HCT116 (cell line): ENCODE measurements around the gene GNAI3. TPM values are rescaled to one million over a fixed set of nuclear protein-coding genes. Genes with fewer than 3 reads are reported as not detected.

ENCODE experiments used
- ATAC-seq: fragments of 200-7000 bp; cut with Tn5 transposase; 2 replicates; pipeline ENCODE4 v1.9.1; 2020; ENCODE audit warnings: mild to moderate bottlenecking, moderate library complexity
- BruUV-seq: library from RNA; stranded (reverse); fragments of 400-500 nt; replicated peaks from 2 replicates; lab custom pipeline; 2021; lab: Mats Ljungman, UMichigan
- CTCF ChIA-PET: fragments of 300-600 bp; sonication (Branson Sonifier 250); formaldehyde crosslinking; loops from one replicate; lab custom pipeline; 2021; ENCODE audit warnings: antibody characterized with exemption; lab: Charles Lee
- POLR2A ChIA-PET: fragments of 300-600, 350-600 bp; sonication (Branson Sonifier 250); formaldehyde crosslinking; loops from one replicate; lab custom pipeline; 2021; ENCODE audit warnings: antibody characterized with exemption; lab: Charles Lee
- RAD21 ChIA-PET, 2 experiments: fragments of 300-600 bp; sonication (Branson Sonifier 250); formaldehyde crosslinking; loops; one replicate each; lab custom pipeline; 2023; ENCODE audit warnings: low total read pairs in 2 of 2; ENCODE audit not compliant: uncharacterized antibody in 2 of 2, unreplicated experiment in 2 of 2, low non-redundant PET in 1 of 2; lab: Charles Lee
- DNase-seq: peaks from one replicate; pipeline ENCODE4 v3.0.0-alpha.2; 2010; ENCODE audit warnings: low read depth, low spot score
- H2AFZ ChIP-seq: fragments of 200-600 bp; shearing (Covaris generic), sonication (generic); 2 replicates; pipeline ENCODE4 v1.6.1; 2017; ENCODE audit warnings: low read depth, mixed run types, mixed read lengths, antibody characterized with exemption, low read length; ENCODE audit not compliant: poor library complexity, severe bottlenecking
- H3K27ac ChIP-seq: 2 replicates; pipeline ENCODE4 v1.5.1; 2012; ENCODE audit warnings: low read depth, low read length
- H3K27me3 ChIP-seq: fragments of 200-600 bp; sonication (generic); 2 replicates; pipeline ENCODE4 v1.6.1; 2016; ENCODE audit warnings: mixed run types, low read length, mixed read lengths; ENCODE audit not compliant: insufficient read depth
- H3K36me3 ChIP-seq, 2 experiments: fragments of 200-500 bp in 1 of 2; fragments of 200-600 bp in 1 of 2; sonication (Bioruptor generic) in 1 of 2; sonication (generic) in 1 of 2; 2 replicates each; pipeline versions ENCODE4 v1.5.1 to v1.6.1; 2014 to 2016; ENCODE audit warnings: low read length in 2 of 2, inconsistent platforms in 1 of 2, mixed read lengths in 1 of 2, mixed run types in 1 of 2; ENCODE audit not compliant: insufficient read depth in 2 of 2, control insufficient read depth in 1 of 2
- H3K4me1 ChIP-seq, 2 experiments: fragments of 200-600 bp in 1 of 2; sonication (generic) in 1 of 2; 2 replicates each; pipeline versions ENCODE4 v1.5.1 to v1.6.1; 2012 to 2017; ENCODE audit warnings: low read length in 2 of 2, inconsistent platforms in 1 of 2, mild to moderate bottlenecking in 1 of 2, mixed read lengths in 1 of 2, mixed run types in 1 of 2, moderate library complexity in 1 of 2; ENCODE audit not compliant: insufficient read depth in 2 of 2, control insufficient read depth in 1 of 2
- H3K4me2 ChIP-seq: fragments of 200-600 bp; sonication (generic); 2 replicates; pipeline ENCODE4 v1.6.1; 2017; ENCODE audit warnings: mixed run types, low read length, mixed read lengths
- H3K4me3 ChIP-seq, 2 experiments: fragments of 200-600 bp in 1 of 2; sonication (generic) in 1 of 2; replicated peaks in 1 of 2; 2 replicates each; pipeline ENCODE4 v1.5.1; 2011 to 2016; ENCODE audit warnings: low read length in 2 of 2, control low read depth in 1 of 2, low read depth in 1 of 2, mild to moderate bottlenecking in 1 of 2, mixed read lengths in 1 of 2, mixed run types in 1 of 2
- H3K79me2 ChIP-seq: fragments of 200-600 bp; sonication (generic); 2 replicates; pipeline ENCODE4 v1.6.1; 2017; ENCODE audit warnings: mild to moderate bottlenecking, mixed run types, low read length, moderate library complexity, mixed read lengths; ENCODE audit not compliant: insufficient read depth
- H3K9ac ChIP-seq: fragments of 200-600 bp; sonication (generic); 2 replicates; pipeline ENCODE4 v1.6.1; 2016; ENCODE audit warnings: low read length, mixed read lengths
- H3K9me2 ChIP-seq: fragments of 200-600 bp; sonication (generic), shearing (Covaris generic); 2 replicates; pipeline ENCODE4 v1.6.1; 2017; ENCODE audit warnings: mixed run types, mild to moderate bottlenecking, moderate library complexity; ENCODE audit not compliant: insufficient read depth
- H3K9me3 ChIP-seq, 2 experiments: fragments of 200-500 bp in 1 of 2; fragments of 200-600 bp in 1 of 2; sonication (Bioruptor generic) in 1 of 2; sonication (generic) in 1 of 2; 2 replicates each; pipeline ENCODE4 v1.6.1; 2014 to 2017; ENCODE audit warnings: low read length in 2 of 2, mixed read lengths in 2 of 2, inconsistent platforms in 1 of 2, low read depth in 1 of 2, mild to moderate bottlenecking in 1 of 2, mixed run types in 1 of 2, moderate library complexity in 1 of 2; ENCODE audit not compliant: control insufficient read depth in 1 of 2, insufficient read depth in 1 of 2
- H4K20me1 ChIP-seq: fragments of 200-600 bp; sonication (generic), shearing (Covaris generic); 2 replicates; pipeline ENCODE4 v1.6.1; 2017; ENCODE audit warnings: mixed run types, mild to moderate bottlenecking, moderate library complexity; ENCODE audit not compliant: insufficient read depth
- CBX3 ChIP-seq: IDR thresholded peaks from 2 replicates; pipeline ENCODE4 v1.6.1; 2012; ENCODE audit warnings: low read depth
- CTCF ChIP-seq, 3 experiments: fragments of 200-600 bp in 1 of 3; sonication (generic) in 1 of 3; IDR thresholded peaks in 2 of 3; conservative IDR thresholded peaks in 1 of 3; 2 replicates each; pipeline ENCODE4 v1.5.1; 2012 to 2017; ENCODE audit warnings: low read depth in 2 of 3, low read length in 2 of 3, antibody characterized with exemption in 1 of 3, borderline replicate concordance in 1 of 3, control low read depth in 1 of 3, mild to moderate bottlenecking in 1 of 3, mixed read lengths in 1 of 3, mixed run types in 1 of 3, moderate library complexity in 1 of 3; ENCODE audit not compliant: insufficient read depth in 1 of 3
- JUND ChIP-seq: IDR thresholded peaks from 2 replicates; pipeline ENCODE4 v1.6.1; 2012
- MAX ChIP-seq: IDR thresholded peaks from 2 replicates; pipeline ENCODE4 v1.6.1; 2012
- RAD21 ChIP-seq: IDR thresholded peaks from 2 replicates; pipeline ENCODE4 v1.6.1; 2012; ENCODE audit warnings: low read depth, mild to moderate bottlenecking
- SIN3A ChIP-seq: IDR thresholded peaks from 2 replicates; pipeline ENCODE4 v1.6.1; 2012; ENCODE audit warnings: low read depth
- SP1 ChIP-seq: IDR thresholded peaks from 2 replicates; pipeline ENCODE4 v1.6.1; 2012; ENCODE audit warnings: low read depth
- SRF ChIP-seq: IDR thresholded peaks from 2 replicates; pipeline ENCODE4 v1.6.1; 2012; ENCODE audit warnings: low read depth
- TCF7L2 ChIP-seq: IDR thresholded peaks from 2 replicates; pipeline ENCODE4 v1.7.0; 2011; ENCODE audit warnings: borderline replicate concordance, inconsistent platforms; ENCODE audit not compliant: insufficient read depth, insufficient read length; ENCODE audit errors: extremely low read depth
- ZNF274 ChIP-seq: fragments of 200-500 bp; sonication (Bioruptor generic); IDR thresholded peaks from 2 replicates; pipeline ENCODE4 v1.6.1; 2014; ENCODE audit warnings: mild to moderate bottlenecking, low read depth, low read length, inconsistent platforms
- intact Hi-C: fragments of 100-400 bp; cut with micrococcal nuclease; formaldehyde crosslinking; loops from 2 replicates; pipeline ENCODE4 v1.10.0; 2022
- total RNA-seq: library from RNA; stranded (reverse); gene quantifications from one replicate; pipeline ENCODE4 v1.2.1, GENCODE V29; 2021; ENCODE audit not compliant: unreplicated experiment

Gene GNAI3
- total RNA-seq, 1 experiment from 2014 or later: 9.5 TPM

- peaks cover 32% of the 10 kb centered on the region; the same call in 1 of the 2 replicates for H3K79me2 ChIP-seq
- POLR2A ChIA-PET: interaction anchor here (1.2 kb wide), 1 partner anchor 9 kb away, joined by 3 read pairs; no protein-coding TSS in a partner anchor
- no peak overlapping the region for H3K9ac ChIP-seq
- H3K4me3 ChIP-seq: no peak overlapping the region
- no peaks in the 10 kb centered on the region for H3K9me2 ChIP-seq
- no peaks in the 10 kb centered on the region for H4K20me1 ChIP-seq
- intact Hi-C loops: no loop called here
- no peak for TF ChIP-seq ZNF274
- TF ChIP-seq SRF: no peak
- TF ChIP-seq SP1: no peak
- no peak for TF ChIP-seq CTCF (IDR thresholded peaks at IDR 0.05 in 2 of 3, conservative IDR thresholded peaks at IDR 0.05 in 1 of 3; ENCODE audit: borderline replicate concordance in 1 of 3, insufficient read depth in 1 of 3, low read depth in 2 of 3, low read length in 2 of 3)
- no peak for TF ChIP-seq SIN3A
- no peak for TF ChIP-seq MAX
- no peak for TF ChIP-seq TCF7L2
- TF ChIP-seq JUND: no peak
- TF ChIP-seq CBX3: no peak
- TF ChIP-seq RAD21: no peak
- H3K27me3 ChIP-seq: no peaks in the 10 kb centered on the region
- CTCF ChIA-PET: interaction anchor here (1.5 kb wide), 1 partner anchor 61 kb away, joined by 3 read pairs; no protein-coding TSS in a partner anchor
- RAD21 ChIA-PET: no interaction called here
- no peaks in the 10 kb centered on the region for H3K4me1 ChIP-seq
- H3K27ac ChIP-seq: no peak overlapping the region
- no peak overlapping the region for H2AFZ ChIP-seq
- no peak for DNase-seq
- ATAC-seq: no peak
- BruUV-seq: no TSS peak
- H3K4me2 ChIP-seq: no peak overlapping the region
- peaks cover 6 to 18% of the 10 kb centered on the region in 2 experiments; a peak in 3 of 4 replicates for H3K36me3 ChIP-seq
- no peaks in the 10 kb centered on the region for H3K9me3 ChIP-seq
Measured at GRCh38 chr1:109579491-109579890, 31.1 kb downstream of the GNAI3 start.
